ENCODE measurements around the gene MRPS9. TPM values are rescaled to one million over a fixed set of nuclear protein-coding genes. Genes with fewer than 3 reads are reported as not detected.

The MRPS9 gene
- total and polyA plus RNA-seq, 2 of the 13 experiments (the other 11 are each of a cell fraction or from before 2014, with no cell fraction given) = 31.2 to 91.8 TPM

GRCh38 chr2:105037572-105038382 is at the start of gene MRPS9 (continued):
- TF ChIP-seq ZNF33B (CRISPR knock-in tag; IDR thresholded peaks at IDR 0.05) (no peak; the same call in 1 of the 2 replicates), ZNF234 (CRISPR knock-in tag; conservative IDR thresholded peaks at IDR 0.05) (no peak), NFATC3 (CRISPR knock-in tag; IDR thresholded peaks at IDR 0.05) (no peak), STAT5B (CRISPR knock-in tag; IDR thresholded peaks at IDR 0.05) (no peak), POLR2A (IDR thresholded peaks at IDR 0.05; ENCODE audit: insufficient read depth in 1 of 2, low read depth in 2 of 2, low read length in 2 of 2) (peak; percentile 89 to 96), ZNF510 (CRISPR knock-in tag; IDR thresholded peaks at IDR 0.05; ENCODE audit: low read depth) (peak; percentile 83; the same call in 1 of the 2 replicates), RBM39 (IDR thresholded peaks at IDR 0.05; ENCODE audit: low read depth, low read length, poor library complexity, severe bottlenecking) (peak; percentile 94), POGZ (CRISPR knock-in tag; IDR thresholded peaks at IDR 0.05) (peak; percentile 95), AGO2 (optimal IDR thresholded peaks at IDR 0.05; ENCODE audit: low read depth, low read length) (peak; percentile 22), MED1 (CRISPR knock-in tag; IDR thresholded peaks at IDR 0.05) (peak; percentile 38; the same call in 1 of the 2 replicates), ZNF558 (CRISPR knock-in tag; IDR thresholded peaks at IDR 0.05; ENCODE audit: borderline replicate concordance) (peak; percentile 75; the same call in 1 of the 2 replicates), ZNF761 (CRISPR knock-in tag; conservative IDR thresholded peaks at IDR 0.05) (peak; percentile 70; the same call in 1 of the 2 replicates), RFXANK (CRISPR knock-in tag; IDR thresholded peaks at IDR 0.05) (no peak), SP5 (CRISPR knock-in tag; IDR thresholded peaks at IDR 0.05; ENCODE audit: borderline replicate concordance, low read depth) (peak; percentile 78), YY1 (IDR thresholded peaks at IDR 0.05; ENCODE audit: insufficient read depth, insufficient replicate concordance, low read depth, low read length) (peak; percentile 99), PHF21A (CRISPR knock-in tag; IDR thresholded peaks at IDR 0.05) (peak; percentile 53; the same call in 1 of the 2 replicates), ZNF20 (CRISPR knock-in tag; IDR thresholded peaks at IDR 0.05) (peak; percentile 69; the same call in 1 of the 2 replicates), ZNF607 (CRISPR knock-in tag; IDR thresholded peaks at IDR 0.05; ENCODE audit: borderline replicate concordance) (peak; percentile 87; the same call in 1 of the 2 replicates), SOX13 (IDR thresholded peaks at IDR 0.05) (0 out of 2 replicates have a peak, but pooled peaks have one; percentile 8), SOX13 (CRISPR knock-in tag; conservative IDR thresholded peaks at IDR 0.05 in 1 of 2, IDR thresholded peaks at IDR 0.05 in 1 of 2) (no peak), HNF1A (IDR thresholded peaks at IDR 0.05; ENCODE audit: low read depth) (no peak), HNF1A (CRISPR knock-in tag; IDR thresholded peaks at IDR 0.05; ENCODE audit: borderline replicate concordance) (0 out of 2 replicates have a peak, but pooled peaks have one; percentile 12)
- TF ChIP-seq, protein P1, sequence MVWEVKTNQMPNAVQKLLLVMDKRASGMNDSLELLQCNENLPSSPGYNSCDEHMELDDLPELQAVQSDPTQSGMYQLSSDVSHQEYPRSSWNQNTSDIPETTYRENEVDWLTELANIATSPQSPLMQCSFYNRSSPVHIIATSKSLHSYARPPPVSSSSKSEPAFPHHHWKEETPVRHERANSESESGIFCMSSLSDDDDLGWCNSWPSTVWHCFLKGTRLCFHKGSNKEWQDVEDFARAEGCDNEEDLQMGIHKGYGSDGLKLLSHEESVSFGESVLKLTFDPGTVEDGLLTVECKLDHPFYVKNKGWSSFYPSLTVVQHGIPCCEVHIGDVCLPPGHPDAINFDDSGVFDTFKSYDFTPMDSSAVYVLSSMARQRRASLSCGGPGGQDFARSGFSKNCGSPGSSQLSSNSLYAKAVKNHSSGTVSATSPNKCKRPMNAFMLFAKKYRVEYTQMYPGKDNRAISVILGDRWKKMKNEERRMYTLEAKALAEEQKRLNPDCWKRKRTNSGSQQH (CRISPR knock-in tag; IDR thresholded peaks at IDR 0.05; ENCODE audit: low read depth) = 0 out of 2 replicates have a peak, but pooled peaks have one; percentile 2

All from HepG2 (cell line).